GM23338 (cell line): ENCODE data around the gene GADD45GIP1. TPM values are rescaled to one million over a fixed set of nuclear protein-coding genes. Genes with fewer than 3 reads are reported as not detected.

Experiments used
- ATAC-seq: fragments of 200-7000 bp; cut with Tn5 transposase; 3 replicates; pipeline ENCODE4 v1.9.1; 2020
- DNase-seq: peaks from one replicate; pipeline ENCODE4 v3.0.0-alpha.2; 2015; ENCODE audit warnings: low spot score
- H2AFZ ChIP-seq: fragments of 200-600 bp; sonication (generic); 2 replicates; pipeline ENCODE4 v1.8.0; 2016; ENCODE audit warnings: antibody characterized with exemption, mild to moderate bottlenecking, moderate library complexity
- H3F3A ChIP-seq: fragments of 200-600 bp; sonication (generic); replicated peaks from 2 replicates; pipeline ENCODE4 v1.8.0; 2017; ENCODE audit warnings: antibody characterized with exemption, mixed run types, low read depth
- H3K27ac ChIP-seq: fragments of 200-600 bp; sonication (generic); 2 replicates; pipeline ENCODE4 v1.6.1; 2016; ENCODE audit warnings: low read depth
- H3K27me3 ChIP-seq: fragments of 200-600 bp; sonication (generic); 2 replicates; pipeline ENCODE4 v1.8.0; 2016; ENCODE audit warnings: mild to moderate bottlenecking, mixed run types, moderate library complexity; ENCODE audit not compliant: insufficient read depth
- H3K36me3 ChIP-seq: fragments of 200-600 bp; sonication (generic); 2 replicates; pipeline ENCODE4 v1.8.0; 2016; ENCODE audit warnings: mild to moderate bottlenecking; ENCODE audit not compliant: insufficient read depth
- H3K4me1 ChIP-seq: fragments of 200-600 bp; sonication (generic); 2 replicates; pipeline ENCODE4 v1.8.0; 2016; ENCODE audit warnings: mild to moderate bottlenecking, moderate library complexity; ENCODE audit not compliant: insufficient read depth
- H3K4me2 ChIP-seq: fragments of 200-600 bp; sonication (generic); 2 replicates; pipeline ENCODE4 v1.7.1; 2017; ENCODE audit warnings: mixed run types
- H3K4me3 ChIP-seq: fragments of 200-600 bp; sonication (generic); 2 replicates; pipeline ENCODE4 v1.6.1; 2016; ENCODE audit warnings: mixed run types
- H3K79me2 ChIP-seq: fragments of 200-600 bp; sonication (generic); replicated peaks from 2 replicates; pipeline ENCODE4 v1.8.0; 2017; ENCODE audit warnings: mild to moderate bottlenecking; ENCODE audit not compliant: insufficient read depth
- H3K9me2 ChIP-seq: fragments of 200-600 bp; sonication (generic); 2 replicates; pipeline ENCODE4 v1.8.0; 2017; ENCODE audit not compliant: insufficient read depth
- H4K20me1 ChIP-seq: fragments of 200-600 bp; sonication (generic); replicated peaks from 2 replicates; pipeline ENCODE4 v1.8.0; 2017; ENCODE audit warnings: mild to moderate bottlenecking; ENCODE audit not compliant: insufficient read depth
- H3K27ac Mint-ChIP-seq: 2 replicates; pipeline ENCODE4 v1.8.0; 2020; ENCODE audit warnings: inconsistent platforms, mild to moderate bottlenecking, moderate library complexity, mixed read lengths
- H3K27me3 Mint-ChIP-seq: 3 replicates; pipeline ENCODE4 v1.8.0; 2022; ENCODE audit warnings: low read depth, mild to moderate bottlenecking, moderate library complexity, mixed read lengths, inconsistent platforms; ENCODE audit not compliant: insufficient read depth, poor library complexity
- H3K36me3 Mint-ChIP-seq: 3 replicates; pipeline ENCODE4 v1.8.0; 2021; ENCODE audit warnings: low read depth, mild to moderate bottlenecking, inconsistent platforms, moderate library complexity, mixed read lengths
- H3K4me1 Mint-ChIP-seq: 3 replicates; pipeline ENCODE4 v1.8.0; 2020; ENCODE audit warnings: mild to moderate bottlenecking, inconsistent platforms, mixed read lengths
- H3K4me3 Mint-ChIP-seq: 3 replicates; pipeline ENCODE4 v1.8.0; 2021; ENCODE audit warnings: moderate library complexity, mild to moderate bottlenecking, inconsistent platforms, mixed read lengths
- H3K9me3 Mint-ChIP-seq: 3 replicates; pipeline ENCODE4 v1.8.0; 2020; ENCODE audit warnings: moderate library complexity, mild to moderate bottlenecking, inconsistent platforms, mixed read lengths
- CREB1 ChIP-seq: fragments of 250-450 bp; sonication (Bioruptor Pico); IDR thresholded peaks from 2 replicates; pipeline ENCODE4 v1.5.0; 2020; ENCODE audit warnings: low read depth, mild to moderate bottlenecking, moderate library complexity
- CTCF ChIP-seq, 2 experiments: fragments of 200-600 bp in 1 of 2; sonication (generic) in 1 of 2; conservative IDR thresholded peaks; 2 replicates each; pipeline versions ENCODE4 v1.5.1 to v1.6.1; 2016 to 2017; ENCODE audit warnings: antibody characterized with exemption in 2 of 2, low read depth in 2 of 2, mild to moderate bottlenecking in 2 of 2, moderate library complexity in 1 of 2
- EZH2 ChIP-seq: fragments of 200-600 bp; sonication (generic); IDR thresholded peaks from one replicate; pipeline ENCODE4 v1.8.0; 2017; ENCODE audit warnings: antibody characterized with exemption, mild to moderate bottlenecking, low read depth; ENCODE audit not compliant: unreplicated experiment
- EZH2phosphoT487 ChIP-seq: fragments of 200-600 bp; sonication (generic); IDR thresholded peaks from one replicate; pipeline ENCODE4 v1.8.1; 2018; ENCODE audit warnings: antibody characterized with exemption; ENCODE audit not compliant: unreplicated experiment
- JUNB ChIP-seq: IDR thresholded peaks from one replicate; pipeline ENCODE4 v1.6.1; 2016; ENCODE audit warnings: antibody characterized with exemption; ENCODE audit not compliant: unreplicated experiment
- NANOG ChIP-seq: IDR thresholded peaks from 2 replicates; pipeline ENCODE4 v1.6.1; 2016; ENCODE audit warnings: antibody characterized with exemption, borderline replicate concordance
- POLR2AphosphoS5 ChIP-seq: IDR thresholded peaks from 2 replicates; pipeline ENCODE4 v1.6.1; 2016; ENCODE audit warnings: antibody characterized with exemption, low read depth
- REST ChIP-seq: IDR thresholded peaks from one replicate; pipeline ENCODE4 v1.6.1; 2018; ENCODE audit warnings: antibody characterized with exemption; ENCODE audit not compliant: unreplicated experiment
- STAT1 ChIP-seq: IDR thresholded peaks from one replicate; pipeline ENCODE4 v1.6.1; 2016; ENCODE audit warnings: antibody characterized with exemption; ENCODE audit not compliant: unreplicated experiment
- ZNF114 ChIP-seq: fragments of 250-450 bp; sonication (Bioruptor Pico); IDR thresholded peaks from 2 replicates; pipeline ENCODE4 v1.5.0; 2020; ENCODE audit warnings: mild to moderate bottlenecking, moderate library complexity
- ZNF331 ChIP-seq: fragments of 250-450 bp; sonication (Bioruptor Pico); IDR thresholded peaks from 2 replicates; pipeline ENCODE4 v1.5.0; 2020; ENCODE audit warnings: low read depth, mild to moderate bottlenecking, moderate library complexity
- ZNF462 ChIP-seq: fragments of 250-450 bp; sonication (Bioruptor Pico); IDR thresholded peaks from 2 replicates; pipeline ENCODE4 v1.5.0; 2020; ENCODE audit warnings: mild to moderate bottlenecking, moderate library complexity
- polyA plus RNA-seq: library from polyadenylated mRNA; unstranded; fragments of >200 nt; fragmentation: Nextera tagmentation; extraction: Ambion mirVana; gene quantifications from 2 replicates; pipeline ENCODE4 v1.2.1, GENCODE V29; 2016
- total RNA-seq: library from RNA; depleted of rRNA; stranded (reverse); fragments of >200 nt; shearing (Covaris generic); gene quantifications from 2 replicates; pipeline ENCODE4 v1.2.3, GENCODE V29; 2014

Gene GADD45GIP1
- total and polyA plus RNA-seq, 2 experiments from 2014 or later = 63.9 to 255 TPM

GRCh38 chr19:13004273-13004672, 47.2 kb upstream of the GADD45GIP1 start:
- ATAC-seq (no peak), DNase-seq (no peak)
- no peak overlapping the region for H3K4me3 Mint-ChIP-seq
- Histone ChIP-seq H3K4me1 (no peaks in the 10 kb centered on the region), H3K36me3 (no peaks in the 10 kb centered on the region), H3K4me3 (no peak overlapping the region), H3K4me2 (no peak overlapping the region), H2AFZ (no peak overlapping the region), H3K27ac (no peak overlapping the region), H3K79me2 (no peaks in the 10 kb centered on the region), H3F3A (no peaks in the 10 kb centered on the region), H4K20me1 (no peaks in the 10 kb centered on the region; the same call in 1 of the 2 replicates), H3K9me2 (no peaks in the 10 kb centered on the region), H3K27me3 (peaks cover 86% of the 10 kb centered on the region)
- TF ChIP-seq ZNF331 (no peak), CREB1 (CRISPR knock-in tag) (no peak), NANOG (no peak), CTCF (conservative IDR thresholded peaks at IDR 0.05; ENCODE audit: low read depth in 2 of 2) (no peak), STAT1 (no peak), EZH2 (no peak), JUNB (no peak), EZH2phosphoT487 (no peak), ZNF114 (CRISPR knock-in tag) (no peak), ZNF462 (no peak), REST (no peak), POLR2AphosphoS5 (no peak)
- H3K27ac Mint-ChIP-seq = no peak overlapping the region
- H3K9me3 Mint-ChIP-seq = no peaks in the 10 kb centered on the region
- H3K27me3 Mint-ChIP-seq = peaks cover 68% of the 10 kb centered on the region
- no peaks in the 10 kb centered on the region; the same call in 2 of the 3 replicates for H3K36me3 Mint-ChIP-seq
- H3K4me1 Mint-ChIP-seq = peaks cover 2% of the 10 kb centered on the region; the same call in 1 of the 3 replicates
